ENCODE data around the gene ADIPOQ.
"Not testable (repeated sequence)": the region's sequence is repeated elsewhere in the genome, so short reads cannot be mapped to it uniquely, and the experiment has no call there.

The ADIPOQ gene

GRCh38 chr3:186907075-186907474 lies 64.6 kb downstream of the ADIPOQ start:
- not testable (repeated sequence) for DNase-seq (ENCODE audit: low read depth)

Measured in activated T-cell treated with anti-CD3 and anti-CD28 coated beads for 48 hours (primary cell).